Uterus (tissue), 2 donors: ENCODE results near the gene C6orf132.

ENCODE experiments used
- CTCF ChIP-seq, 4 experiments: fragments of 200-600 bp in 2 of 4; fragments of 450-650 bp in 2 of 4; sonication (generic) in 2 of 4; IDR thresholded peaks; one replicate each; pipeline ENCODE4 v1.5.1; 2016 to 2019; ENCODE audit warnings: antibody characterized with exemption in 4 of 4, mild to moderate bottlenecking in 2 of 4, moderate library complexity in 1 of 4
- POLR2A ChIP-seq, 2 donors: fragments of 450-650 bp; IDR thresholded peaks; one replicate each; pipeline ENCODE4 v1.6.1; 2016; ENCODE audit warnings: antibody characterized with exemption in 2 of 2, mild to moderate bottlenecking in 1 of 2, moderate library complexity in 1 of 2

- no peak for TF ChIP-seq POLR2A (IDR thresholded peaks at IDR 0.05)
- TF ChIP-seq CTCF (IDR thresholded peaks at IDR 0.05), result no peak
These were observed 37.7 kb downstream of the C6orf132 start for GRCh38 chr6:42104804-42105125.
